Smooth muscle cell (in vitro differentiated cells): Measurements from ENCODE around the gene BABAM2. TPM values are rescaled to one million over a fixed set of nuclear protein-coding genes. Genes with fewer than 3 reads are reported as not detected.

Experiments
- DNase-seq: peaks from one replicate; lab custom pipeline; 2025; ENCODE audit not compliant: unreplicated experiment; lab: John Stamatoyannopoulos, UW
- H2AFZ ChIP-seq: fragments of 200-600 bp; sonication (generic); 2 replicates; pipeline ENCODE4 v1.6.0; 2016; ENCODE audit warnings: antibody characterized with exemption, low read depth, mild to moderate bottlenecking
- H3F3A ChIP-seq: fragments of 200-600 bp; sonication (generic); 2 replicates; pipeline ENCODE4 v1.6.0; 2017; ENCODE audit warnings: antibody characterized with exemption, low read depth
- H3K27ac ChIP-seq: fragments of 200-600 bp; sonication (generic); 2 replicates; pipeline ENCODE4 v1.5.1; 2016; ENCODE audit warnings: low read depth, mild to moderate bottlenecking
- H3K27me3 ChIP-seq: fragments of 200-600 bp; sonication (generic); 2 replicates; pipeline ENCODE4 v1.6.1; 2016; ENCODE audit warnings: low read depth, mild to moderate bottlenecking
- H3K36me3 ChIP-seq: fragments of 200-600 bp; sonication (generic); 2 replicates; pipeline ENCODE4 v1.5.1; 2016; ENCODE audit warnings: low read depth
- H3K4me1 ChIP-seq: fragments of 200-600 bp; sonication (generic); 2 replicates; pipeline ENCODE4 v1.5.1; 2016; ENCODE audit warnings: low read depth
- H3K4me2 ChIP-seq: fragments of 200-600 bp; sonication (generic); 2 replicates; pipeline ENCODE4 v1.6.0; 2016; ENCODE audit warnings: mild to moderate bottlenecking
- H3K4me3 ChIP-seq: fragments of 200-600 bp; sonication (generic); 2 replicates; pipeline ENCODE4 v1.5.1; 2016; ENCODE audit warnings: mild to moderate bottlenecking
- H3K79me2 ChIP-seq: fragments of 200-600 bp; sonication (generic); 2 replicates; pipeline ENCODE4 v1.6.0; 2016; ENCODE audit warnings: low read depth, mild to moderate bottlenecking
- H3K9ac ChIP-seq: fragments of 200-600 bp; sonication (generic); 2 replicates; pipeline ENCODE4 v1.6.0; 2016; ENCODE audit warnings: low read depth
- H3K9me3 ChIP-seq: fragments of 200-600 bp; sonication (generic); replicated peaks from 2 replicates; pipeline ENCODE4 v1.5.1; 2016; ENCODE audit warnings: low read depth
- H4K20me1 ChIP-seq: fragments of 200-600 bp; sonication (generic); 2 replicates; pipeline ENCODE4 v1.6.0; 2016; ENCODE audit warnings: low read depth
- WGBS: methylation state at CpG from one replicate; pipeline ENCODE4 v1.1.7; 2016; ENCODE audit warnings: low lambda C conversion rate; 5-methylcytosine and 5-hydroxymethylcytosine counted together
- polyA plus RNA-seq: library from polyadenylated mRNA; unstranded; fragments of >200 nt; fragmentation: Nextera tagmentation; extraction: Ambion mirVana; gene quantifications from 2 replicates; pipeline ENCODE4 v1.2.1, GENCODE V29; 2016
- total RNA-seq: library from RNA; depleted of rRNA; stranded (reverse); fragments of >200 nt; gene quantifications from 2 replicates; pipeline ENCODE4 v1.2.3, GENCODE V29; 2014
- TF ChIP-seq, protein P1 (sequence below): fragments of 200-600 bp; sonication (generic); IDR thresholded peaks from 2 replicates; pipeline ENCODE4 v1.5.1; 2017; ENCODE audit warnings: borderline replicate concordance, mild to moderate bottlenecking, antibody characterized with exemption; ENCODE audit not compliant: insufficient read depth, poor library complexity, severe bottlenecking

BABAM2 gene
- total and polyA plus RNA-seq, 2 experiments from 2014 or later = 26.5 to 29.1 TPM

DNA sequence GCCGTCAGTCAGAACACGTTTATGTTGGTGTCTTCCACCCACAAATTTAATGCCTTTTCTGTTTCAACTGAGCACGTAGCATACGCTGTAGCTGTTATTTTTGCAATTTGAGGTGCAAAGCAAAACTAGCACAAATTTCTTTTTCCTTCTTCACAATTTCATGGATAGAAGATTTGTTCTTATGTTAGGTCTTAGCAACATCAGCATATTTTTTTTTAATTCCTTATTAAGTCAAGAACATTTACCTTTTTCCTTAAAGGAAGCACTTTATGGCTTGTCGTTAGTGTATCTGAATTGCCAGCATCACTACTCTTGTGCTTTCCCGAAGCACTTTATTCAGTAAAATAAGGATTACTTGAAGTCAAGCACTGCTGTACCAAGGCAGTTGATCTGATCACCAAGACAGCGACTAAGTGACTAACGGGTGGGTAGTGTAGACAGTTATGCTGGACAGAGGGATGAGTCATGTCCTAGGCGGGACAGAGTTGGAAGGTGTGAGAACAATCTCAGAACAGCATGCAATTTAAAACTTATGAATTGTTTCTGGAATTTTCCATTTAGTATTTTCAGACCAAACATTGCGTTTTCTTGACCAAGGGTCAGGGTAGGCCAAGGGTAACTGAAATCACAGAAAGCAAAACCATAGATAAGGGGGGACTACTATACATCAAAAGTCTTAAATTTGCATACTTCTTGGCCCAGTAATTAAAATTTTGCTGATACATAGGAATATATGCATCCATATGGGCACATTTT is 13.3 kb downstream of the BABAM2 start:
- peak overlapping the region; percentile 47 for H3K4me2 ChIP-seq
- H3K9me3 ChIP-seq = no peaks in the 10 kb centered on the region
- peaks cover 5% of the 10 kb centered on the region for H3K79me2 ChIP-seq
- no peak overlapping the region for H2AFZ ChIP-seq
- no peak overlapping the region for H3K4me3 ChIP-seq
- H3K36me3 ChIP-seq = no peaks in the 10 kb centered on the region
- no peak overlapping the region for H3K9ac ChIP-seq
- no peaks in the 10 kb centered on the region for H4K20me1 ChIP-seq
- H3K27ac ChIP-seq = peak overlapping the region; percentile 64
- H3K27me3 ChIP-seq = no peaks in the 10 kb centered on the region
- DNase-seq = no peak
- no peaks in the 10 kb centered on the region for H3K4me1 ChIP-seq
- H3F3A ChIP-seq = no peaks in the 10 kb centered on the region
- 52% methylated on average over 10 of the region's 10 CpGs for WGBS
- TF ChIP-seq, protein P1, sequence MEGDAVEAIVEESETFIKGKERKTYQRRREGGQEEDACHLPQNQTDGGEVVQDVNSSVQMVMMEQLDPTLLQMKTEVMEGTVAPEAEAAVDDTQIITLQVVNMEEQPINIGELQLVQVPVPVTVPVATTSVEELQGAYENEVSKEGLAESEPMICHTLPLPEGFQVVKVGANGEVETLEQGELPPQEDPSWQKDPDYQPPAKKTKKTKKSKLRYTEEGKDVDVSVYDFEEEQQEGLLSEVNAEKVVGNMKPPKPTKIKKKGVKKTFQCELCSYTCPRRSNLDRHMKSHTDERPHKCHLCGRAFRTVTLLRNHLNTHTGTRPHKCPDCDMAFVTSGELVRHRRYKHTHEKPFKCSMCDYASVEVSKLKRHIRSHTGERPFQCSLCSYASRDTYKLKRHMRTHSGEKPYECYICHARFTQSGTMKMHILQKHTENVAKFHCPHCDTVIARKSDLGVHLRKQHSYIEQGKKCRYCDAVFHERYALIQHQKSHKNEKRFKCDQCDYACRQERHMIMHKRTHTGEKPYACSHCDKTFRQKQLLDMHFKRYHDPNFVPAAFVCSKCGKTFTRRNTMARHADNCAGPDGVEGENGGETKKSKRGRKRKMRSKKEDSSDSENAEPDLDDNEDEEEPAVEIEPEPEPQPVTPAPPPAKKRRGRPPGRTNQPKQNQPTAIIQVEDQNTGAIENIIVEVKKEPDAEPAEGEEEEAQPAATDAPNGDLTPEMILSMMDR = no peak

DNA sequence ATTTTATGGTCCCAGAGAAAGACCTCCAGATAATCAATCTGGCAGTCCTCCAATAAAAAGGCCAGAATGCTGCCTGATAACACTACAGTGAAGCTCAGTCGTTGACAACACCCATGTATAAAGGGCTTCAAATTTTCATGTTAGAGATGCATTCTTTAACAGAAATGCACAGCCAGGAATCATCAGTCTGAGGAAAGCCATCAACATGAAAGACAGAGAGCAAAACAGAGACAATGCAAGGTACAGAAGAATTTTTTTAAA is 13.8 kb downstream of the BABAM2 start:
- 82% methylated on average over 1 of the region's 1 CpG for WGBS
- DNase-seq = no peak
- Histone ChIP-seq H3K4me1 (no peaks in the 10 kb centered on the region), H3K4me2 (peak overlapping the region; percentile 47), H4K20me1 (no peaks in the 10 kb centered on the region), H3K27ac (peak overlapping the region; percentile 64), H3K9ac (no peak overlapping the region), H3K79me2 (peaks cover 5% of the 10 kb centered on the region), H2AFZ (no peak overlapping the region), H3K4me3 (no peak overlapping the region), H3F3A (no peaks in the 10 kb centered on the region), H3K9me3 (no peaks in the 10 kb centered on the region), H3K36me3 (no peaks in the 10 kb centered on the region), H3K27me3 (no peaks in the 10 kb centered on the region)
- TF ChIP-seq, protein P1 = no peak

DNA sequence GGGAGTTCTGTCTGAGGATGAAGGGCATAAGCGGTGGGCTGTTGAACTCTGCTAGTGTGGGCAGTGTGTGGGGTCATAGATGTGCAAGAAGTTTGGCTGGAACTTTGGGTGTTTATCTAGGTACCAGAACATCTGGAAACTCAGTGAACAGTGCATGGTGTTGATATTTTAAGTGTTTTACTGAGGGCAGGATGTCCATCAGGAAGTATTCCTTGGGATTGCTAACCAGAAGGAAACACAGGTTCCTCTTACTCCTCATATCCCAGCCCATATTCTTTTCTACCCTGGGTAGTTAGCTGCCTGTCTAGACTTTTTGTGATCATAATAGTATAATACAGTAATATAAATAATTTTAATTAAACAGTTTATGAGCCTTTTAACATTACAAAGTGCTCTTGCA is 15.5 kb downstream of the BABAM2 start:
- no peak for DNase-seq
- Histone ChIP-seq H3K79me2 (peaks cover 5% of the 10 kb centered on the region), H3K9ac (no peak overlapping the region), H3F3A (no peaks in the 10 kb centered on the region), H3K36me3 (no peaks in the 10 kb centered on the region), H3K9me3 (no peaks in the 10 kb centered on the region), H3K4me2 (no peak overlapping the region), H3K4me1 (no peaks in the 10 kb centered on the region), H3K27me3 (no peaks in the 10 kb centered on the region), H4K20me1 (no peaks in the 10 kb centered on the region), H3K27ac (no peak overlapping the region), H2AFZ (no peak overlapping the region), H3K4me3 (no peak overlapping the region)
- TF ChIP-seq, protein P1 = no peak
- WGBS = 100% methylated on average over 1 of the region's 1 CpG

GRCh38 chr2:27907547-27907946 is 17.0 kb downstream of the BABAM2 start:
- no peak overlapping the region for H3K4me2 ChIP-seq
- no peaks in the 10 kb centered on the region for H3K27me3 ChIP-seq
- no peak overlapping the region for H2AFZ ChIP-seq
- TF ChIP-seq, protein P1 = no peak
- no peaks in the 10 kb centered on the region for H3K4me1 ChIP-seq
- DNase-seq = no peak
- H3K27ac ChIP-seq = no peak overlapping the region
- H3K36me3 ChIP-seq = no peaks in the 10 kb centered on the region
- H3K9me3 ChIP-seq = no peaks in the 10 kb centered on the region
- no peak overlapping the region for H3K9ac ChIP-seq
- 60% methylated on average over 3 of the region's 3 CpGs for WGBS
- H4K20me1 ChIP-seq = no peaks in the 10 kb centered on the region
- no peaks in the 10 kb centered on the region for H3F3A ChIP-seq
- H3K4me3 ChIP-seq = no peak overlapping the region
- peaks cover 2% of the 10 kb centered on the region for H3K79me2 ChIP-seq
